OCI-M1 (cell line): ENCODE results near the gene PHKG2.

Experiments
- DNase-seq: peaks from one replicate; lab custom pipeline; 2025; lab: John Stamatoyannopoulos, UW

The PHKG2 gene

DNA sequence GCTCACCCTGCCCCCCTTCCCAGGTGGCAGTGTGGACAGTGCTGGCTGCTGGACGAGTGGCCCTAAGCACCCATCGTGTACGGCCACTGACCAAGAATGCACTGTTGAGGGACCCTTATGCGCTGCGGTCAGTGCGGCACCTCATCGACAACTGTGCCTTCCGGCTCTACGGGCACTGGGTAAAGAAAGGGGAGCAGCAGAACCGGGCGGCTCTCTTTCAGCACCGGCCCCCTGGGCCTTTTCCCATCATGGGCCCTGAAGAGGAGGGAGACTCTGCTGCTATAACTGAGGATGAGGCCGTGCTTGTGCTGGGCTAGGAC, 8.5 kb downstream of the PHKG2 start:
- no peak for DNase-seq

- no peak for DNase-seq
These were observed 9.1 kb downstream of the PHKG2 start for GRCh38 chr16:30757316-30757715.

GRCh38 chr16:30758988-30759491, 10.8 kb downstream of the PHKG2 start:
- DNase-seq = peak; percentile 75

DNA sequence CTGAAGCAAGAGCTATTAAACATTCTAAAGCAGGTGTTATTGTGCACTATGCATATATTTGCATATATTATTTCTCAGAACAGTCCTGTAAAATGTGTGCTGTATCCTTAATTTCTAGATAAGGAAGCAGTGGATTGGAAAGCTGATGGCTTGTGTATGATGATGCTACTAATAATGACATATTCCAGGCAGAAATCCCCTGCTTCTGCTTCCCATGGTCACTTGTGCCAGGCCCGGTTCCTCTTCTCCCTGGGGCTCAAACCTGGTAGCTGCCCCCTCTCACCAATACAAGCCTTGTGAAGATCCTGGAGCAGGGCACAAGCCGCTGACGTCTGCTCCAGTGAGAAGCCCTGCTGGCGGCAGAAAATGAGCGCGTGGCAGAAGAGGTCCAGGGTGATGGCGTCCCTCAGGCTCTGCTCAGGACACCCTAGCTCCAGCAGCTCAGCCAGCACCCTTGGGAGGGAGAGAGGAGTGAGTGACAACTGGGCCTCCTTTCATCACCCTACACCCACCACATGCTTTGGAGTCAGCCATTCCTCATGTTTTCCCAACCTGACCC, 11.9 kb downstream of the PHKG2 start:
- DNase-seq = no peak

- no peak for DNase-seq
These were observed 12.6 kb downstream of the PHKG2 start for GRCh38 chr16:30760577-30761426.

DNA sequence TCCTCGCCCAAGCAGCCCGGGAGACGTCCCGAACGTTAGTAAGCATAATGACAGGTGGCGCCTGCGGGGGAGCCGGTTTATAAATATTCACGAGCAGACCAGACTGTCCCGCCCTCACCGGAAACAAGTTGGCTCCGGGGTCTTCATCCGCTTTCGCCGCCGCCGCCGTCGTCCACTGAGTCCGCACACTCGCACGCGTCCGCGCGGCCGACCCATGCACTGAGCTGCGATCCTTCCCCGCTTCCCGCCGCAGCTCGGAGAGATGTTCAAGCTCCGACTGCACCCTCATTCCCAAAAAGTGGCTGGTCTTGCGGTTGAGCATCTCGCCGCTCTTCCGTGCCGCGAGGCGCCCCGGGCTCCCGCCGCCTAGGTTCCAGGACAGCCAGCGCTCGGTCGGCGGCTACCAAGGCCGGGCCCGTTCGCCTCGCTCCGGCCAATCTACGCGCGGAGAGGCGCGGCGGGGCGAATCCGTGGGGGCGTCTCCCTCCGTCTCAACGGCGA, 13.3 kb downstream of the PHKG2 start:
- peak; percentile 67 for DNase-seq

DNA sequence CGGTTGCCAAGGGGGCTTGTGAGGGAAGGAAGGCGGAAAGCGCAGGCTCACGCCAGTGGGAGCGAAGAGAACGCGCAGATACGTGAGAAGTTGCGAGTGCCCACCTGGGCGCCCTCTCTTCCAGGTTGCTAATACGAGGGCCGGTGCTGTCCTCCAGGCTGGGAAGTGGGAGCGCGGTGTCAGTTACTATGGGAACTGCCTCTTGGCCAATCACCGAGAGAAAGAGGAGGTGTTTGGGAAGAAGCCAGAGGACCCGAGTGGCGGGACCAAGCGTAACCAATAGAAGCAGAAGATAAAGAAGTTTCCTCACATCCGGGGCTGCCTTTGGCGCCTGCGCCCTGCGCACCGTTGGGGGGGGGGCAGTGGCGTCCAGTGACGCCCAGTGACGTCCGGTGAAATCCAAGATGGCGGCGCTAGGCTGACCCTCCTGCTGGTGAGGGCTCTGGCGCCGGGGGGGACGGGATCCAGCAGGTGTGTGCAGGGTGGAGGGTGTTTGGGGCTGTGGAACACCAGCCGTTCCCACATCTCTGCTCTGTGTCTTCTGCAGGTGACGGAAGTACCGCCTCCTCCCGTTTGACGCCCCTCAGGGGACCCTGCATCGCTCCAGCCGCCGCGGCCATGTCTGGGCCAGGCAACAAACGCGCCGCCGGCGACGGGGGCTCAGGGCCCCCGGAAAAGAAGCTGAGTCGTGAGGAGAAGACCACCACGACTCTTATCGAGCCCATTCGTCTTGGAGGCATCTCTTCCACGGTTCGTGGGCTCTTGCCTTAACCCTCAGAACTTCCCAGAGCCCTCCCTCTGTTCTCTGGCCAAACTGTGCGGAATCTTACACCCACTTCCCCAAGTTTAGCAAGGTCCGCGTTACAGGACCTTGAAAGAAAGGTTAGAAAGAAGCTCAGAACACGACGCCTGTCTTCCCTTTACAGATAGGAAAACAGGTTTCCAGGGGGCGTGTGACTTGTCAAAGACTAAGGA, 14.0 kb downstream of the PHKG2 start, which contains the start of the genes CFAP119 and RNF40:
Gene CFAP119 (minus strand): TSS at position 135 of the 975 bp plus-strand sequence. CDS start 314 bp downstream, outside the sequence.
Gene RNF40 (plus strand): TSS at position 395 of the 975 bp plus-strand sequence. CDS start 224 bp downstream, at position 619.
- DNase-seq = peak; percentile 99

DNA sequence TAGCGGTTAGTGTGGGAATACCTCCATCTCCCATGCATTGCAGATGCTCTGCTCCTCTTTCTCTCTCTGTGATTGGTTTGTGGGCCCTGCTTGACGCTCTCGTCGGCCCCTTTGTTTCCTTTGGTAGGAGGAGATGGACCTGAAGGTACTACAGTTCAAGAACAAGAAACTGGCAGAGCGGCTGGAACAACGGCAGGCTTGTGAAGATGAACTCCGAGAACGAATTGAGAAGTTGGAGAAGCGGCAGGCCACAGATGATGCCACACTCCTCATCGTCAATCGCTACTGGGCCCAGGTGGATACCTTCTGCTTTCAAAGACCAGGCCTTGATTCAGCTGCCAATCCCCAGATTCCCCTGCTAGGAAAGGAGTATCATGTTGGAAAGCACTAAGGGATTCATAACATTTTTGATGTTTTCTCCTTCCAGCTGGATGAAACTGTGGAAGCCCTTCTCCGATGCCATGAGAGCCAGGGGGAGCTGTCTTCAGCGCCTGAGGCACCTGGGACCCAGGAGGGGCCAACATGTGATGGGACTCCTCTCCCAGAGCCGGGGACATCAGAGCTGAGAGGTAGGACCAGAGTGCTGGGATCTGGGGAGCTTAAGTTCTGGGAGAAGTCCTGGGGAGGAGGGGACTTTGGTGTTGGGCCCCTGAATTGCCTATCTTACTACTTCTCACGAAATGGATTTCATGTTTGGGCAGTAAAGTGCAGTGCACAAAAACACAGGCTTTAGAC, 14.9 kb downstream of the PHKG2 start:
- DNase-seq = no peak

DNA sequence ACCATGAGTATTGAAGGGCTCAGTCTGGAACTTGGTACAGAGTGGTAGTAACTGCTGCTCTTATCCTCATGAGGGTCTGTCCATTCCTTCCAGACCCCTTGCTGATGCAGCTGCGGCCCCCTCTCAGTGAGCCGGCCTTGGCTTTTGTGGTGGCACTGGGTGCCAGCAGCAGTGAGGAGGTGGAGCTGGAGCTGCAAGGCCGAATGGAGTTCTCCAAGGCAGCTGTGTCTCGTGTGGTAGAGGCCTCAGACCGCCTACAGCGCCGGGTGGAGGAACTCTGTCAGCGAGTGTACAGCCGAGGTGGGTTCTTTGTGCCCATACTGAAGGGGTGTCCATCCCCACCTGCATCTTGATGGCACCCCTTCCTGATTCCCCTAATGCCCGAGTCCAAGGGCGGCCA, 15.9 kb downstream of the PHKG2 start:
- no peak for DNase-seq

- DNase-seq = no peak
These were observed 16.7 kb downstream of the PHKG2 start for GRCh38 chr16:30764816-30765465.

GRCh38 chr16:30766206-30766932, 18.1 kb downstream of the PHKG2 start:
- no peak for DNase-seq

DNA sequence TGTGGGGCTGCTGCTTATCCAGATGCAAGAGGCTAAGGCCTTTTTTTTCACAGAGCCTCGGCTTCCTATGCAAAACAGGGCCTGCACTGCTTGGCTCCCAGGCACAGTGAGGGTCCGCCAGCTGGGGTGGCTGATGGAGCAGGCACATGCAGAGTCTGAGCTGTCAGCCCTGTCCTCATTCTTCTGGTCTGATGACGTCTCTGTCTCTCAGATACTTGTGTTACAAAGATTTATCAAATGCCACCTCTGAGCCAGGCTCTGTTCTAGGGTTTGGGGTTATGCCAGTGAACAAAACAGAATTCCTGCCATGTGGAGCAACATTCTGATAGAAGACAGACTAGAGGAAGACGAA, 18.7 kb downstream of the PHKG2 start:
- no peak for DNase-seq

GRCh38 chr16:30767767-30768465, 19.7 kb downstream of the PHKG2 start:
- no peak for DNase-seq

GRCh38 chr16:30768583-30769181, 20.5 kb downstream of the PHKG2 start:
- no peak for DNase-seq

GRCh38 chr16:30769379-30770089, 21.3 kb downstream of the PHKG2 start:
- no peak for DNase-seq

GRCh38 chr16:30771726-30772125, 23.5 kb downstream of the PHKG2 start:
- no peak for DNase-seq

DNA sequence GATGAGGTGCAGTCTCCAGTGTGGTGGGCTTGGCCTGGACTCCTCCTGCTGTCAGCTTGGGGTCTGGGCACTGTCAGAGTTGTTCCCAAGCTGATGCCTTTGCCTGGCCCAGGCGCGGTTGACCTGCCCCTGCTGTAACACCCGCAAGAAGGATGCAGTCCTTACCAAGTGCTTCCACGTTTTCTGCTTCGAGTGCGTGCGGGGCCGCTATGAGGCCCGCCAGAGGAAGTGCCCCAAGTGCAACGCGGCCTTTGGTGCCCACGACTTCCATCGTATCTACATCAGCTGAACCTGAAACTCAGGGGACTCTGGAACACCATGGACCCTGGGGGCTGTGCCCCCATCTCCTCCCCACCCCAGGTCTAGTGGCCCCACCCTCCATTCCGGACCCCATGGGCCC, 25.6 kb downstream of the PHKG2 start:
- DNase-seq = no peak

GRCh38 chr16:30774367-30775130, 26.3 kb downstream of the PHKG2 start:
- peak; percentile 61 for DNase-seq
